ENCODE data around the gene UTF1.

DNA sequence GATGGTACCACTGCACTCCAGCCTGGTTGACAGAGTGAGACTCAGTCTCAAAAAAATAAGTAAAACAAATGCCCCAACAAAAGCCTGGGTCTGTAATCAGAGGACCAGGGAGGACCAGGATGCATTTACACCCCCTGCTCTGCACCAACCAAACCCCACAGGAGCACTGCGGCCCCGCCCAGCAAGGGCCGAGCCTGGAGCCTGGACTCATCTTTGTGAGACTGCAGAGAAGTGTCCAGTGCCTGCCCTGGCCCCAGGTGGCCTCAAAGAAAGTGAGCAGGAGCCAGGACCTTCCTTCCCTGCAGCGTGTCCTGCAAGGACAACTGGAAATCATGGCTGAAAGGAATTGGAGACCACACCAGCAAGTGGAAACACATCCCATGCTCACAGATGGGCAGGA is 38.4 kb upstream of the UTF1 start:
- TF ChIP-seq, protein P1, sequence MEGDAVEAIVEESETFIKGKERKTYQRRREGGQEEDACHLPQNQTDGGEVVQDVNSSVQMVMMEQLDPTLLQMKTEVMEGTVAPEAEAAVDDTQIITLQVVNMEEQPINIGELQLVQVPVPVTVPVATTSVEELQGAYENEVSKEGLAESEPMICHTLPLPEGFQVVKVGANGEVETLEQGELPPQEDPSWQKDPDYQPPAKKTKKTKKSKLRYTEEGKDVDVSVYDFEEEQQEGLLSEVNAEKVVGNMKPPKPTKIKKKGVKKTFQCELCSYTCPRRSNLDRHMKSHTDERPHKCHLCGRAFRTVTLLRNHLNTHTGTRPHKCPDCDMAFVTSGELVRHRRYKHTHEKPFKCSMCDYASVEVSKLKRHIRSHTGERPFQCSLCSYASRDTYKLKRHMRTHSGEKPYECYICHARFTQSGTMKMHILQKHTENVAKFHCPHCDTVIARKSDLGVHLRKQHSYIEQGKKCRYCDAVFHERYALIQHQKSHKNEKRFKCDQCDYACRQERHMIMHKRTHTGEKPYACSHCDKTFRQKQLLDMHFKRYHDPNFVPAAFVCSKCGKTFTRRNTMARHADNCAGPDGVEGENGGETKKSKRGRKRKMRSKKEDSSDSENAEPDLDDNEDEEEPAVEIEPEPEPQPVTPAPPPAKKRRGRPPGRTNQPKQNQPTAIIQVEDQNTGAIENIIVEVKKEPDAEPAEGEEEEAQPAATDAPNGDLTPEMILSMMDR (IDR thresholded peaks at IDR 0.05) = no peak
- TF ChIP-seq POLR2A (IDR thresholded peaks at IDR 0.05) = no peak

All from vagina (tissue), 2 donors.